GM23338 (cell line): ENCODE results near the gene GTF3C1. TPM values are rescaled to one million over a fixed set of nuclear protein-coding genes. Genes with fewer than 3 reads are reported as not detected.

ENCODE experiments used
- ATAC-seq: fragments of 200-7000 bp; cut with Tn5 transposase; 3 replicates; pipeline ENCODE4 v1.9.1; 2020
- DNase-seq: peaks from one replicate; pipeline ENCODE4 v3.0.0-alpha.2; 2015; ENCODE audit warnings: low spot score
- H2AFZ ChIP-seq: fragments of 200-600 bp; sonication (generic); 2 replicates; pipeline ENCODE4 v1.8.0; 2016; ENCODE audit warnings: antibody characterized with exemption, mild to moderate bottlenecking, moderate library complexity
- H3F3A ChIP-seq: fragments of 200-600 bp; sonication (generic); replicated peaks from 2 replicates; pipeline ENCODE4 v1.8.0; 2017; ENCODE audit warnings: antibody characterized with exemption, mixed run types, low read depth
- H3K27ac ChIP-seq: fragments of 200-600 bp; sonication (generic); 2 replicates; pipeline ENCODE4 v1.6.1; 2016; ENCODE audit warnings: low read depth
- H3K27me3 ChIP-seq: fragments of 200-600 bp; sonication (generic); 2 replicates; pipeline ENCODE4 v1.8.0; 2016; ENCODE audit warnings: mild to moderate bottlenecking, mixed run types, moderate library complexity; ENCODE audit not compliant: insufficient read depth
- H3K36me3 ChIP-seq: fragments of 200-600 bp; sonication (generic); 2 replicates; pipeline ENCODE4 v1.8.0; 2016; ENCODE audit warnings: mild to moderate bottlenecking; ENCODE audit not compliant: insufficient read depth
- H3K4me1 ChIP-seq: fragments of 200-600 bp; sonication (generic); 2 replicates; pipeline ENCODE4 v1.8.0; 2016; ENCODE audit warnings: mild to moderate bottlenecking, moderate library complexity; ENCODE audit not compliant: insufficient read depth
- H3K4me2 ChIP-seq: fragments of 200-600 bp; sonication (generic); 2 replicates; pipeline ENCODE4 v1.7.1; 2017; ENCODE audit warnings: mixed run types
- H3K4me3 ChIP-seq: fragments of 200-600 bp; sonication (generic); 2 replicates; pipeline ENCODE4 v1.6.1; 2016; ENCODE audit warnings: mixed run types
- H3K79me2 ChIP-seq: fragments of 200-600 bp; sonication (generic); replicated peaks from 2 replicates; pipeline ENCODE4 v1.8.0; 2017; ENCODE audit warnings: mild to moderate bottlenecking; ENCODE audit not compliant: insufficient read depth
- H3K9me2 ChIP-seq: fragments of 200-600 bp; sonication (generic); 2 replicates; pipeline ENCODE4 v1.8.0; 2017; ENCODE audit not compliant: insufficient read depth
- H4K20me1 ChIP-seq: fragments of 200-600 bp; sonication (generic); replicated peaks from 2 replicates; pipeline ENCODE4 v1.8.0; 2017; ENCODE audit warnings: mild to moderate bottlenecking; ENCODE audit not compliant: insufficient read depth
- H3K27ac Mint-ChIP-seq: 2 replicates; pipeline ENCODE4 v1.8.0; 2020; ENCODE audit warnings: inconsistent platforms, mild to moderate bottlenecking, moderate library complexity, mixed read lengths
- H3K27me3 Mint-ChIP-seq: 3 replicates; pipeline ENCODE4 v1.8.0; 2022; ENCODE audit warnings: low read depth, mild to moderate bottlenecking, moderate library complexity, mixed read lengths, inconsistent platforms; ENCODE audit not compliant: insufficient read depth, poor library complexity
- H3K36me3 Mint-ChIP-seq: 3 replicates; pipeline ENCODE4 v1.8.0; 2021; ENCODE audit warnings: low read depth, mild to moderate bottlenecking, inconsistent platforms, moderate library complexity, mixed read lengths
- H3K4me1 Mint-ChIP-seq: 3 replicates; pipeline ENCODE4 v1.8.0; 2020; ENCODE audit warnings: mild to moderate bottlenecking, inconsistent platforms, mixed read lengths
- H3K4me3 Mint-ChIP-seq: 3 replicates; pipeline ENCODE4 v1.8.0; 2021; ENCODE audit warnings: moderate library complexity, mild to moderate bottlenecking, inconsistent platforms, mixed read lengths
- H3K9me3 Mint-ChIP-seq: 3 replicates; pipeline ENCODE4 v1.8.0; 2020; ENCODE audit warnings: moderate library complexity, mild to moderate bottlenecking, inconsistent platforms, mixed read lengths
- CREB1 ChIP-seq: fragments of 250-450 bp; sonication (Bioruptor Pico); IDR thresholded peaks from 2 replicates; pipeline ENCODE4 v1.5.0; 2020; ENCODE audit warnings: low read depth, mild to moderate bottlenecking, moderate library complexity
- EZH2 ChIP-seq: fragments of 200-600 bp; sonication (generic); IDR thresholded peaks from one replicate; pipeline ENCODE4 v1.8.0; 2017; ENCODE audit warnings: antibody characterized with exemption, mild to moderate bottlenecking, low read depth; ENCODE audit not compliant: unreplicated experiment
- EZH2phosphoT487 ChIP-seq: fragments of 200-600 bp; sonication (generic); IDR thresholded peaks from one replicate; pipeline ENCODE4 v1.8.1; 2018; ENCODE audit warnings: antibody characterized with exemption; ENCODE audit not compliant: unreplicated experiment
- JUNB ChIP-seq: IDR thresholded peaks from one replicate; pipeline ENCODE4 v1.6.1; 2016; ENCODE audit warnings: antibody characterized with exemption; ENCODE audit not compliant: unreplicated experiment
- NANOG ChIP-seq: IDR thresholded peaks from 2 replicates; pipeline ENCODE4 v1.6.1; 2016; ENCODE audit warnings: antibody characterized with exemption, borderline replicate concordance
- POLR2AphosphoS5 ChIP-seq: IDR thresholded peaks from 2 replicates; pipeline ENCODE4 v1.6.1; 2016; ENCODE audit warnings: antibody characterized with exemption, low read depth
- STAT1 ChIP-seq: IDR thresholded peaks from one replicate; pipeline ENCODE4 v1.6.1; 2016; ENCODE audit warnings: antibody characterized with exemption; ENCODE audit not compliant: unreplicated experiment
- ZNF114 ChIP-seq: fragments of 250-450 bp; sonication (Bioruptor Pico); IDR thresholded peaks from 2 replicates; pipeline ENCODE4 v1.5.0; 2020; ENCODE audit warnings: mild to moderate bottlenecking, moderate library complexity
- ZNF331 ChIP-seq: fragments of 250-450 bp; sonication (Bioruptor Pico); IDR thresholded peaks from 2 replicates; pipeline ENCODE4 v1.5.0; 2020; ENCODE audit warnings: low read depth, mild to moderate bottlenecking, moderate library complexity
- polyA plus RNA-seq: library from polyadenylated mRNA; unstranded; fragments of >200 nt; fragmentation: Nextera tagmentation; extraction: Ambion mirVana; gene quantifications from 2 replicates; pipeline ENCODE4 v1.2.1, GENCODE V29; 2016
- total RNA-seq: library from RNA; depleted of rRNA; stranded (reverse); fragments of >200 nt; shearing (Covaris generic); gene quantifications from 2 replicates; pipeline ENCODE4 v1.2.3, GENCODE V29; 2014
- TF ChIP-seq, protein P1 (sequence below): fragments of 250-450 bp; sonication (Bioruptor Pico); IDR thresholded peaks from 2 replicates; pipeline ENCODE4 v1.5.0; 2020; ENCODE audit warnings: mild to moderate bottlenecking, moderate library complexity
- TF ChIP-seq, protein P2 (sequence below): IDR thresholded peaks from 2 replicates; pipeline ENCODE4 v1.6.1; 2016; ENCODE audit warnings: antibody characterized with exemption
- TF ChIP-seq, protein P3 (sequence below): IDR thresholded peaks from one replicate; pipeline ENCODE4 v1.6.1; 2018; ENCODE audit warnings: antibody characterized with exemption; ENCODE audit not compliant: unreplicated experiment
- TF ChIP-seq, protein P4 (sequence below), 2 experiments: fragments of 200-600 bp in 1 of 2; sonication (generic) in 1 of 2; conservative IDR thresholded peaks; 2 replicates each; pipeline versions ENCODE4 v1.5.1 to v1.6.1; 2016 to 2017; ENCODE audit warnings: antibody characterized with exemption in 2 of 2, low read depth in 2 of 2, mild to moderate bottlenecking in 2 of 2, moderate library complexity in 1 of 2

Gene GTF3C1
- total and polyA plus RNA-seq, 2 experiments from 2014 or later = 78.5 to 138 TPM

DNA sequence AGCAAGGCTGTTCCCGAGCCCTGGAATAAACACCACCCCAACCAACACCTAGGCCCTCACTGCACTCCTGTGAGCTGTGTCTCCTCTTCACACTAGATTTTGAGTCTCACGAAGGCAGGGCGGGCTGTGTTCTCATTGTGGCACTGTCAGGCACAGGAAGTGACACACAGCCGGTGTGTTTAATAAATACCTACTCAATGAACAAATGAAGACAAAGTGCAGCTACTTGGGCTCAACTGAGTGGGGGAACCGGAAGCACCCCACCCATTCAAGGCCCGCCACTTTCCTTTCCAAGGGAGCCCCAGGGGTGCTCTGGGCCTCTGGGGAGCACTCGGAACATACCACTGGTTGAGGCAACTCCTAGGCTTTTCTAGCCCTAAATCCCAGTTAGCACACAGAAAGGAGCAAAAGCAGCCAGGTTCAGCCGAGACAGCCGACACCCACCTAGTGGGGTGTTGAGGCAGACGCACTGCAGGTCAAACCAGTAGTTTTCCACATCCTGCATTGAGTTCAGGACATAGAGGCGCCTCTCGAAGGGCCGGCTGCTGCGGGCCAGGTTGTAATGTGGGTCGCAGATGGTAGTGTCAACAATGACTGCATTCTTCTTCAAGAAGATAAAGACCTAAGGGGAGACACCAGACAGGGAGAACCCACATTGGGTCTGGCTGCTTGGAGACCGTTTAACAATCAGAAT lies 57.7 kb downstream of the GTF3C1 start:
- Histone ChIP-seq H3K9me2 (no peaks in the 10 kb centered on the region), H3K27me3 (no peaks in the 10 kb centered on the region), H3K27ac (no peak overlapping the region), H3F3A (no peaks in the 10 kb centered on the region), H2AFZ (no peak overlapping the region), H3K4me3 (no peak overlapping the region), H3K4me2 (no peak overlapping the region), H4K20me1 (no peaks in the 10 kb centered on the region; the same call in none of the 2 replicates), H3K36me3 (peaks cover 31% of the 10 kb centered on the region), H3K79me2 (no peaks in the 10 kb centered on the region), H3K4me1 (no peaks in the 10 kb centered on the region)
- ATAC-seq (no peak), DNase-seq (no peak)
- Mint-ChIP-seq H3K27me3 (peaks cover 4% of the 10 kb centered on the region), H3K4me1 (no peaks in the 10 kb centered on the region), H3K36me3 (peaks cover 82% of the 10 kb centered on the region), H3K4me3 (no peak overlapping the region), H3K9me3 (no peaks in the 10 kb centered on the region), H3K27ac (peak overlapping the region; percentile 78; the same call in 1 of the 2 replicates)
- TF ChIP-seq, protein P1, sequence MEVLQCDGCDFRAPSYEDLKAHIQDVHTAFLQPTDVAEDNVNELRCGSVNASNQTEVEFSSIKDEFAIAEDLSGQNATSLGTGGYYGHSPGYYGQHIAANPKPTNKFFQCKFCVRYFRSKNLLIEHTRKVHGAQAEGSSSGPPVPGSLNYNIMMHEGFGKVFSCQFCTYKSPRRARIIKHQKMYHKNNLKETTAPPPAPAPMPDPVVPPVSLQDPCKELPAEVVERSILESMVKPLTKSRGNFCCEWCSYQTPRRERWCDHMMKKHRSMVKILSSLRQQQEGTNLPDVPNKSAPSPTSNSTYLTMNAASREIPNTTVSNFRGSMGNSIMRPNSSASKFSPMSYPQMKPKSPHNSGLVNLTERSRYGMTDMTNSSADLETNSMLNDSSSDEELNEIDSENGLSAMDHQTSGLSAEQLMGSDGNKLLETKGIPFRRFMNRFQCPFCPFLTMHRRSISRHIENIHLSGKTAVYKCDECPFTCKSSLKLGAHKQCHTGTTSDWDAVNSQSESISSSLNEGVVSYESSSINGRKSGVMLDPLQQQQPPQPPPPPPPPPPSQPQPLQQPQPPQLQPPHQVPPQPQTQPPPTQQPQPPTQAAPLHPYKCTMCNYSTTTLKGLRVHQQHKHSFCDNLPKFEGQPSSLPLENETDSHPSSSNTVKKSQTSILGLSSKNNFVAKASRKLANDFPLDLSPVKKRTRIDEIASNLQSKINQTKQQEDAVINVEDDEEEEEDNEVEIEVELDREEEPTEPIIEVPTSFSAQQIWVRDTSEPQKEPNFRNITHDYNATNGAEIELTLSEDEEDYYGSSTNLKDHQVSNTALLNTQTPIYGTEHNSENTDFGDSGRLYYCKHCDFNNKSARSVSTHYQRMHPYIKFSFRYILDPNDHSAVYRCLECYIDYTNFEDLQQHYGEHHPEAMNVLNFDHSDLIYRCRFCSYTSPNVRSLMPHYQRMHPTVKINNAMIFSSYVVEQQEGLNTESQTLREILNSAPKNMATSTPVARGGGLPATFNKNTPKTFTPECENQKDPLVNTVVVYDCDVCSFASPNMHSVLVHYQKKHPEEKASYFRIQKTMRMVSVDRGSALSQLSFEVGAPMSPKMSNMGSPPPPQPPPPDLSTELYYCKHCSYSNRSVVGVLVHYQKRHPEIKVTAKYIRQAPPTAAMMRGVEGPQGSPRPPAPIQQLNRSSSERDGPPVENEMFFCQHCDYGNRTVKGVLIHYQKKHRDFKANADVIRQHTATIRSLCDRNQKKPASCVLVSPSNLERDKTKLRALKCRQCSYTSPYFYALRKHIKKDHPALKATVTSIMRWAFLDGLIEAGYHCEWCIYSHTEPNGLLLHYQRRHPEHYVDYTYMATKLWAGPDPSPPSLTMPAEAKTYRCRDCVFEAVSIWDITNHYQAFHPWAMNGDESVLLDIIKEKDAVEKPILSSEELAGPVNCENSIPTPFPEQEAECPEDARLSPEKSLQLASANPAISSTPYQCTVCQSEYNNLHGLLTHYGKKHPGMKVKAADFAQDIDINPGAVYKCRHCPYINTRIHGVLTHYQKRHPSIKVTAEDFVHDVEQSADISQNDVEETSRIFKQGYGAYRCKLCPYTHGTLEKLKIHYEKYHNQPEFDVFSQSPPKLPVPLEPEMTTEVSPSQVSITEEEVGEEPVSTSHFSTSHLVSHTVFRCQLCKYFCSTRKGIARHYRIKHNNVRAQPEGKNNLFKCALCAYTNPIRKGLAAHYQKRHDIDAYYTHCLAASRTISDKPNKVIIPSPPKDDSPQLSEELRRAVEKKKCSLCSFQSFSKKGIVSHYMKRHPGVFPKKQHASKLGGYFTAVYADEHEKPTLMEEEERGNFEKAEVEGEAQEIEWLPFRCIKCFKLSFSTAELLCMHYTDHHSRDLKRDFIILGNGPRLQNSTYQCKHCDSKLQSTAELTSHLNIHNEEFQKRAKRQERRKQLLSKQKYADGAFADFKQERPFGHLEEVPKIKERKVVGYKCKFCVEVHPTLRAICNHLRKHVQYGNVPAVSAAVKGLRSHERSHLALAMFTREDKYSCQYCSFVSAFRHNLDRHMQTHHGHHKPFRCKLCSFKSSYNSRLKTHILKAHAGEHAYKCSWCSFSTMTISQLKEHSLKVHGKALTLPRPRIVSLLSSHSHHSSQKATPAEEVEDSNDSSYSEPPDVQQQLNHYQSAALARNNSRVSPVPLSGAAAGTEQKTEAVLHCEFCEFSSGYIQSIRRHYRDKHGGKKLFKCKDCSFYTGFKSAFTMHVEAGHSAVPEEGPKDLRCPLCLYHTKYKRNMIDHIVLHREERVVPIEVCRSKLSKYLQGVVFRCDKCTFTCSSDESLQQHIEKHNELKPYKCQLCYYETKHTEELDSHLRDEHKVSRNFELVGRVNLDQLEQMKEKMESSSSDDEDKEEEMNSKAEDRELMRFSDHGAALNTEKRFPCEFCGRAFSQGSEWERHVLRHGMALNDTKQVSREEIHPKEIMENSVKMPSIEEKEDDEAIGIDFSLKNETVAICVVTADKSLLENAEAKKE (CRISPR knock-in tag) = no peak
- TF ChIP-seq, protein P2, sequence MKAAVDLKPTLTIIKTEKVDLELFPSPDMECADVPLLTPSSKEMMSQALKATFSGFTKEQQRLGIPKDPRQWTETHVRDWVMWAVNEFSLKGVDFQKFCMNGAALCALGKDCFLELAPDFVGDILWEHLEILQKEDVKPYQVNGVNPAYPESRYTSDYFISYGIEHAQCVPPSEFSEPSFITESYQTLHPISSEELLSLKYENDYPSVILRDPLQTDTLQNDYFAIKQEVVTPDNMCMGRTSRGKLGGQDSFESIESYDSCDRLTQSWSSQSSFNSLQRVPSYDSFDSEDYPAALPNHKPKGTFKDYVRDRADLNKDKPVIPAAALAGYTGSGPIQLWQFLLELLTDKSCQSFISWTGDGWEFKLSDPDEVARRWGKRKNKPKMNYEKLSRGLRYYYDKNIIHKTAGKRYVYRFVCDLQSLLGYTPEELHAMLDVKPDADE = no peak
- TF ChIP-seq POLR2AphosphoS5 (no peak), EZH2 (no peak), CREB1 (no peak), ZNF114 (no peak), EZH2phosphoT487 (no peak), ZNF331 (CRISPR knock-in tag) (no peak), NANOG (no peak), STAT1 (no peak), JUNB (no peak)
- TF ChIP-seq, protein P3, sequence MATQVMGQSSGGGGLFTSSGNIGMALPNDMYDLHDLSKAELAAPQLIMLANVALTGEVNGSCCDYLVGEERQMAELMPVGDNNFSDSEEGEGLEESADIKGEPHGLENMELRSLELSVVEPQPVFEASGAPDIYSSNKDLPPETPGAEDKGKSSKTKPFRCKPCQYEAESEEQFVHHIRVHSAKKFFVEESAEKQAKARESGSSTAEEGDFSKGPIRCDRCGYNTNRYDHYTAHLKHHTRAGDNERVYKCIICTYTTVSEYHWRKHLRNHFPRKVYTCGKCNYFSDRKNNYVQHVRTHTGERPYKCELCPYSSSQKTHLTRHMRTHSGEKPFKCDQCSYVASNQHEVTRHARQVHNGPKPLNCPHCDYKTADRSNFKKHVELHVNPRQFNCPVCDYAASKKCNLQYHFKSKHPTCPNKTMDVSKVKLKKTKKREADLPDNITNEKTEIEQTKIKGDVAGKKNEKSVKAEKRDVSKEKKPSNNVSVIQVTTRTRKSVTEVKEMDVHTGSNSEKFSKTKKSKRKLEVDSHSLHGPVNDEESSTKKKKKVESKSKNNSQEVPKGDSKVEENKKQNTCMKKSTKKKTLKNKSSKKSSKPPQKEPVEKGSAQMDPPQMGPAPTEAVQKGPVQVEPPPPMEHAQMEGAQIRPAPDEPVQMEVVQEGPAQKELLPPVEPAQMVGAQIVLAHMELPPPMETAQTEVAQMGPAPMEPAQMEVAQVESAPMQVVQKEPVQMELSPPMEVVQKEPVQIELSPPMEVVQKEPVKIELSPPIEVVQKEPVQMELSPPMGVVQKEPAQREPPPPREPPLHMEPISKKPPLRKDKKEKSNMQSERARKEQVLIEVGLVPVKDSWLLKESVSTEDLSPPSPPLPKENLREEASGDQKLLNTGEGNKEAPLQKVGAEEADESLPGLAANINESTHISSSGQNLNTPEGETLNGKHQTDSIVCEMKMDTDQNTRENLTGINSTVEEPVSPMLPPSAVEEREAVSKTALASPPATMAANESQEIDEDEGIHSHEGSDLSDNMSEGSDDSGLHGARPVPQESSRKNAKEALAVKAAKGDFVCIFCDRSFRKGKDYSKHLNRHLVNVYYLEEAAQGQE = no peak
- TF ChIP-seq, protein P4, sequence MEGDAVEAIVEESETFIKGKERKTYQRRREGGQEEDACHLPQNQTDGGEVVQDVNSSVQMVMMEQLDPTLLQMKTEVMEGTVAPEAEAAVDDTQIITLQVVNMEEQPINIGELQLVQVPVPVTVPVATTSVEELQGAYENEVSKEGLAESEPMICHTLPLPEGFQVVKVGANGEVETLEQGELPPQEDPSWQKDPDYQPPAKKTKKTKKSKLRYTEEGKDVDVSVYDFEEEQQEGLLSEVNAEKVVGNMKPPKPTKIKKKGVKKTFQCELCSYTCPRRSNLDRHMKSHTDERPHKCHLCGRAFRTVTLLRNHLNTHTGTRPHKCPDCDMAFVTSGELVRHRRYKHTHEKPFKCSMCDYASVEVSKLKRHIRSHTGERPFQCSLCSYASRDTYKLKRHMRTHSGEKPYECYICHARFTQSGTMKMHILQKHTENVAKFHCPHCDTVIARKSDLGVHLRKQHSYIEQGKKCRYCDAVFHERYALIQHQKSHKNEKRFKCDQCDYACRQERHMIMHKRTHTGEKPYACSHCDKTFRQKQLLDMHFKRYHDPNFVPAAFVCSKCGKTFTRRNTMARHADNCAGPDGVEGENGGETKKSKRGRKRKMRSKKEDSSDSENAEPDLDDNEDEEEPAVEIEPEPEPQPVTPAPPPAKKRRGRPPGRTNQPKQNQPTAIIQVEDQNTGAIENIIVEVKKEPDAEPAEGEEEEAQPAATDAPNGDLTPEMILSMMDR (conservative IDR thresholded peaks at IDR 0.05; ENCODE audit: low read depth in 2 of 2) = no peak
